SU-DHL-6 (cell line): ENCODE measurements around the gene NAIF1.
"Not testable (repeated sequence)": the region's sequence is repeated elsewhere in the genome, so short reads cannot be mapped to it uniquely, and the experiment has no call there.

Experiments
- H2AFZ ChIP-seq: fragments of 200-600 bp; sonication (generic); 2 replicates; pipeline ENCODE4 v1.6.1; 2014; ENCODE audit warnings: low read depth, mild to moderate bottlenecking, moderate library complexity, mixed read lengths, antibody characterized with exemption, low read length; ENCODE audit not compliant: severe bottlenecking
- H3F3A ChIP-seq: fragments of 200-600 bp; shearing (Covaris generic); 2 replicates; pipeline ENCODE4 v1.6.0; 2016; ENCODE audit warnings: antibody characterized with exemption, mild to moderate bottlenecking; ENCODE audit not compliant: insufficient read depth
- H3K27ac ChIP-seq: fragments of 200-600 bp; sonication (generic); 2 replicates; pipeline ENCODE4 v1.5.1; 2016; ENCODE audit warnings: low read depth, mild to moderate bottlenecking, low read length, moderate library complexity, mixed read lengths
- H3K27me3 ChIP-seq: fragments of 200-600 bp; sonication (generic), shearing (Covaris generic); 2 replicates; pipeline ENCODE4 v1.6.0; 2014; ENCODE audit warnings: mild to moderate bottlenecking, low read length
- H3K36me3 ChIP-seq: fragments of 200-600 bp; sonication (generic); 2 replicates; pipeline ENCODE4 v1.6.1; 2014; ENCODE audit warnings: mild to moderate bottlenecking, low read length, mixed read lengths
- H3K4me2 ChIP-seq: fragments of 300-600, 200-600 bp; shearing (Covaris generic), sonication (generic); 2 replicates; pipeline ENCODE4 v1.6.0; 2014; ENCODE audit warnings: low read length, low read depth, mild to moderate bottlenecking; ENCODE audit not compliant: poor library complexity, severe bottlenecking
- H3K4me3 ChIP-seq: fragments of 200-600 bp; sonication (generic); 2 replicates; pipeline ENCODE4 v1.5.1; 2014; ENCODE audit warnings: antibody characterized with exemption, low read length, mild to moderate bottlenecking, mixed read lengths; ENCODE audit not compliant: insufficient read depth, poor library complexity, severe bottlenecking
- H3K79me2 ChIP-seq: fragments of 200-600 bp; sonication (generic); 2 replicates; pipeline ENCODE4 v1.6.1; 2014; ENCODE audit warnings: mild to moderate bottlenecking, low read length, moderate library complexity; ENCODE audit not compliant: insufficient read depth
- H3K9ac ChIP-seq: fragments of 200-600 bp; sonication (generic); 2 replicates; pipeline ENCODE4 v1.7.0; 2014; ENCODE audit warnings: mild to moderate bottlenecking, low read length
- H3K9me2 ChIP-seq: fragments of 200-600 bp; sonication (generic); replicated peaks from 2 replicates; pipeline ENCODE4 v1.6.1; 2014; ENCODE audit warnings: low read length; ENCODE audit not compliant: insufficient read depth
- H3K9me3 ChIP-seq: fragments of 200-600 bp; sonication (generic); 2 replicates; pipeline ENCODE4 v1.6.1; 2014; ENCODE audit warnings: low read length, mixed read lengths; ENCODE audit not compliant: insufficient read depth
- H4K20me1 ChIP-seq: fragments of 200-600 bp; sonication (generic); 2 replicates; pipeline ENCODE4 v1.6.1; 2014; ENCODE audit warnings: low read depth, mild to moderate bottlenecking, antibody characterized with exemption, low read length, moderate library complexity, mixed read lengths
- EZH2phosphoT487 ChIP-seq: fragments of 200-600 bp; sonication (generic), shearing (Covaris generic); conservative IDR thresholded peaks from 2 replicates; pipeline ENCODE4 v1.6.1; 2018; ENCODE audit warnings: mild to moderate bottlenecking, antibody characterized with exemption, low read length, moderate library complexity, mixed read lengths
- TF ChIP-seq, protein P1 (sequence below): fragments of 200-600 bp; sonication (generic); IDR thresholded peaks from one replicate; pipeline ENCODE4 v1.5.1; 2017; ENCODE audit warnings: antibody characterized with exemption, mild to moderate bottlenecking, low read length, moderate library complexity; ENCODE audit not compliant: insufficient read depth, poor library complexity, severe bottlenecking

The NAIF1 gene

GRCh38 chr9:128043467-128043868, 23.7 kb downstream of the NAIF1 start:
- Histone ChIP-seq H2AFZ (no peak overlapping the region), H3K9ac (no peak overlapping the region)

DNA sequence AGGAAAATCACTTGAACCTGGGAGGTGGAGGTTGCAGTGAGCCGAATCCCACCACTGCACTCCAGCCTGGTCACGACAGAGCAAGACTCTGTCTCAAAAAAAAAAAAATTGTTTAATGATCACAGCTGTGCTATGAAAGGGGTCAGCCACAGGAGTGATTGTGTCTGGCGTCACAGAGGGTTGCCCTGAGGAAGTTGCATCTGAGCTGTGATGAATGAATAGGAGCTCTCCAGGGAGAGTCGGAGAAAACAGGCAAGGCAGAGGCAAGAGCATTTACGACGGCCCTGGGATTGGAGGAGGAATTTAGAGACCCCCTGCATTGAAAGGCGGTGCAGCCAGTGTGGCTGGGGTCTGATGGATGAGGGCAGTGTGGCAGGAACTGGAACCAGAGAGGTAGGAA, 25.1 kb downstream of the NAIF1 start:
- Histone ChIP-seq H3K79me2 (no peaks in the 10 kb centered on the region), H3F3A (no peaks in the 10 kb centered on the region), H4K20me1 (no peaks in the 10 kb centered on the region), H3K9ac (no peak overlapping the region), H2AFZ (no peak overlapping the region), H3K36me3 (no peaks in the 10 kb centered on the region), H3K27me3 (no peaks in the 10 kb centered on the region), H3K9me2 (no peaks in the 10 kb centered on the region), H3K4me3 (no peak overlapping the region), H3K9me3 (no peaks in the 10 kb centered on the region), H3K4me2 (no peak overlapping the region), H3K27ac (no peak overlapping the region)
- TF ChIP-seq EZH2phosphoT487: no peak
- TF ChIP-seq, protein P1, sequence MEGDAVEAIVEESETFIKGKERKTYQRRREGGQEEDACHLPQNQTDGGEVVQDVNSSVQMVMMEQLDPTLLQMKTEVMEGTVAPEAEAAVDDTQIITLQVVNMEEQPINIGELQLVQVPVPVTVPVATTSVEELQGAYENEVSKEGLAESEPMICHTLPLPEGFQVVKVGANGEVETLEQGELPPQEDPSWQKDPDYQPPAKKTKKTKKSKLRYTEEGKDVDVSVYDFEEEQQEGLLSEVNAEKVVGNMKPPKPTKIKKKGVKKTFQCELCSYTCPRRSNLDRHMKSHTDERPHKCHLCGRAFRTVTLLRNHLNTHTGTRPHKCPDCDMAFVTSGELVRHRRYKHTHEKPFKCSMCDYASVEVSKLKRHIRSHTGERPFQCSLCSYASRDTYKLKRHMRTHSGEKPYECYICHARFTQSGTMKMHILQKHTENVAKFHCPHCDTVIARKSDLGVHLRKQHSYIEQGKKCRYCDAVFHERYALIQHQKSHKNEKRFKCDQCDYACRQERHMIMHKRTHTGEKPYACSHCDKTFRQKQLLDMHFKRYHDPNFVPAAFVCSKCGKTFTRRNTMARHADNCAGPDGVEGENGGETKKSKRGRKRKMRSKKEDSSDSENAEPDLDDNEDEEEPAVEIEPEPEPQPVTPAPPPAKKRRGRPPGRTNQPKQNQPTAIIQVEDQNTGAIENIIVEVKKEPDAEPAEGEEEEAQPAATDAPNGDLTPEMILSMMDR: no peak

More at GRCh38 chr9:128043467-128043868, 23.7 kb downstream of the NAIF1 start:
- H3K27ac ChIP-seq: no peak overlapping the region
- H3K79me2 ChIP-seq: no peaks in the 10 kb centered on the region
- H3F3A ChIP-seq: no peaks in the 10 kb centered on the region
- H3K36me3 ChIP-seq: no peaks in the 10 kb centered on the region
- no peaks in the 10 kb centered on the region for H3K27me3 ChIP-seq
- H3K9me3 ChIP-seq: no peaks in the 10 kb centered on the region
- H3K4me3 ChIP-seq: no peak overlapping the region
- no peaks in the 10 kb centered on the region for H3K9me2 ChIP-seq
- no peak overlapping the region for H3K4me2 ChIP-seq
- no peak for TF ChIP-seq EZH2phosphoT487
- TF ChIP-seq, protein P1: no peak
- no peaks in the 10 kb centered on the region for H4K20me1 ChIP-seq

- H3F3A ChIP-seq, H3K4me3 ChIP-seq, H3K79me2 ChIP-seq, H4K20me1 ChIP-seq, H3K27me3 ChIP-seq, H3K9me2 ChIP-seq, H3K4me2 ChIP-seq, H3K27ac ChIP-seq, H3K36me3 ChIP-seq, H3K9me3 ChIP-seq, H3K9ac ChIP-seq, H2AFZ ChIP-seq: not testable (repeated sequence)
Observed at GRCh38 chr9:128040783-128041182, 26.3 kb downstream of the NAIF1 start.

DNA sequence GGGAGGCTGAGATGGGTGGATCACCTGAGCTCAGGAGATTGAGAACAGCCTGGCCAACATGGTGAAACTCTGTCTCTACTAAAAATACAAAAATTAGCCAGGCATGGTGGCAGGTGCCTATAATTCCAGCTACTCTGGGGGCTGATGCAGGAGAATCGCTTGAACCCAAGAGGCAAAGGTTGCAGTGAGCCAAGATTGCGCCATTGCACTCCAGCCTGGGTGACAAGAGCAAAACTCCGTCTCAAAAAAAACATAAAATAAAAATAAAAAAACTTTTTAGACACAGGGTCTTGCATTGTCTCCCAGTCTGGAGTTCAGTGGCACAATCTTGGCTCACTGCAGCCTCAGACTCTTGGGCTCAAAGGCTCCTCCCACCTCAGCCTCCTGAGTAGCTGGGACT, 30.6 kb downstream of the NAIF1 start:
- H3K9me3 ChIP-seq, H2AFZ ChIP-seq, H3K79me2 ChIP-seq, H3K9me2 ChIP-seq, H3K9ac ChIP-seq, H3K27me3 ChIP-seq, H3K27ac ChIP-seq, H3K4me3 ChIP-seq, H3K4me2 ChIP-seq, H3K36me3 ChIP-seq, H4K20me1 ChIP-seq: not testable (repeated sequence)
- H3F3A ChIP-seq: peaks cover 31% of the 10 kb centered on the region
